HG03558 (cell line): Measurements from ENCODE around the gene SPX.
A peak's percentile ranks its signal among the peaks of the same experiment; 100 is the strongest.

ENCODE experiments used
- ATAC-seq: cut with Tn5 transposase; IDR thresholded peaks from one replicate; pipeline ENCODE4 v1.9.1; 2021; ENCODE audit warnings: moderate number of reproducible peaks; ENCODE audit not compliant: unreplicated experiment; ENCODE audit errors: extremely low read depth

Gene SPX

GRCh38 chr12:21526053-21526452 lies at the start of gene SPX:
SPX (plus strand) TSS chr12:21526296; CDS start chr12:21526473, 177 bp downstream.
- no peak for ATAC-seq

DNA sequence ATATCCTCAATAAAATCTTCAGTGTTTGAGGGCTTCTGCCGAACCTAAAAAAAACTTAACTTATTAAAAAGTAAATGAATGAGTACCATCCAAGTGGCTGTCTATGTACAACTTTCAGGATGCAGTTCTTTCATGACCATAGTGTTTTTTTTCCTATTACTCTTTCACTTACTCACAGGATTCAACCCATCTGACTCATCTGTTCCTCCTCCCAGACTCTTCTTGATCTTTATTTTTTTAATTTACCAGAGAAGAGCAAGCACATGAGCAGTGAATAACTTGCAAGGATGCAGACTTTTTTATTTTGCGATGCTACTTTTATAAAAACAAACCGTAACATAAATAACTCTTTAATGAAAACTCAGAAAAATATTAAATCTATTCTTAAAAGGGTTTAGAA lies 49.1 kb upstream of the SPX start:
- ATAC-seq, result no peak

- ATAC-seq, result no peak
Measured at GRCh38 chr12:21478756-21479455, 47.2 kb upstream of the SPX start.

GRCh38 chr12:21483531-21483930 lies 42.6 kb upstream of the SPX start:
- no peak for ATAC-seq

DNA sequence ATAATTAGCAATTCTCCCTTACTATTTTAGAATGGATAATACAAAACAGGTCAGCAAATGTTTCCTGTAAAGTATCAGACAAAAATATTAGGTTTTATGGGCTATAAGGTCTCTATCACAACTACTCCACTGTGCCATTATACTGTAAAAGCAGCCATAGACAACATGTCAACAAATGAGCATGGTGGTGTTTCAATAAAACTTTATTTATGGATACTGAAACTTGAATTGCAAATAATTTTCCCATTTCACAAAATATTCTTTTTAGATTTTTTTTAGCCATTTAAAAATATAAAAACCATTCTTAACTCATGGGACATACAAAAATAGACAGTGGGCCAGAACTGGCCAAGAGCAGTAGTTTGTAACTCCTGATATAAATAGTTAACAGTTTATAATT lies 40.1 kb upstream of the SPX start:
- no peak for ATAC-seq

DNA sequence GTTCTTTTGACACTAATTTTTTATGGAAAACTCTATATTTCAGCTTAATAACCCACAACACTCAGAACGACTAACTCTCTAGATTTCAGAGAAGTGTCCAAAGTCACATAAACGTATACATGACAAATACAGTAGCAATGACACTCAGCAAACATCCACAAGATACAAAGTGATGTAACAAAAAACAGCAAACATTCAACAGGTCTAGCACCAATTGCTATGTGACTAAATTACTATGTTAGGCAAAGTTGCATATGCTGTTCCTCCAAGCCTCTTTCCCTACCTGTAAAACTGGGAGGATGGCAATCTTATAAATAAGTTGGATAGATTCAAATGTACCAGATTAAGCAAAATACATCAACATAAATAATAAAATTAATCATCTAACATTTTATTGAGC lies 26.3 kb upstream of the SPX start:
- no peak for ATAC-seq

- no peak for ATAC-seq
Measured at GRCh38 chr12:21500786-21501257, 25.3 kb upstream of the SPX start.

DNA sequence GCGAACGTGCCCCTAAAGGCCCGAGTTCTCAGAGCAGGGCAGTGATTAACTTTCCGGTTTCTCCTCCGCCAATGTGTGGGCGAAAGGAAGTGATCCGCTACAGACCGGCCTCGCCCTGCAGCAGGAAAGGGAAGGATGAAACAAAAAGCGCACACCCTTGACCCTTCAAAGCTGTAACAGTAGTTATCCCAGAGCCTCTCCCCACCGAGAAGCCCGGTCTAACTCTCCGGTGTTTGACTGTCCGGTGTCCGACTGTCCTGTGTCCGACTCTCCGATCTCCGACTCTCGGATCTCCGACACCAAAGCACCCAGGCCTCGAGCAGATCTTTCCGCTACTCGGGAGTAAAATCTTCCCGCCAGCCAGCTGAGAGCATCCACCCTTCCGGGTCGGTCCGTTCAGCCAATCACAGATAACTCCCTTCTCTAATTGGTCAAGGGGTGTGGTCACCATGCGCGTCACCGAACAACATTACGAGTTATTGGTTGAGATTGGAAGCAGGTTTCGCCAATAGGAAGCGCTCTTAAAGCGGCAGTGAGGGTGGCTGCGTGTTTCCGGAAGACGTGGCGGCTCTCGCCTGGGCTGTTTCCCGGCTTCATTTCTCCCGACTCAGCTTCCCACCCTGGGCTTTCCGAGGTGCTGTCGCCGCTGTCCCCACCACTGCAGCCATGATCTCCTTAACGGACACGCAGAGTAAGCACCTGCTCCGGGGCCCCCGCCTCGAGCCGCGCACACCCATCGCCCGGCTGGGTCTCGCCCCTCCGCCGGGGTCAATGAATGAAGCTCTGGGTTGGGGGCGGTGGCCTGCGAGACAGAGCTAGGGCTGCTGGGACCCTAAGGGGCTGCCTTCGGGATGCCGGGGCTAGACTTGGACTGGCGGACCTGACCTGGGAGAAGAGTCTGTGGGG lies 24.6 kb upstream of the SPX start, which contains the start of the genes GOLT1B and RECQL:
TSS of gene GOLT1B (plus strand) at position 532 of the 906 bp plus-strand sequence. CDS start at position 667, 135 bp downstream.
TSS of gene RECQL (minus strand) at position 378 of the 906 bp plus-strand sequence. CDS start 2,065 bp downstream, outside the sequence.
- peak; percentile 99 for ATAC-seq

- ATAC-seq, result no peak
Measured at GRCh38 chr12:21502164-21502496, 24.0 kb upstream of the SPX start.

- no peak for ATAC-seq
Measured at GRCh38 chr12:21502872-21503271, 23.2 kb upstream of the SPX start.

DNA sequence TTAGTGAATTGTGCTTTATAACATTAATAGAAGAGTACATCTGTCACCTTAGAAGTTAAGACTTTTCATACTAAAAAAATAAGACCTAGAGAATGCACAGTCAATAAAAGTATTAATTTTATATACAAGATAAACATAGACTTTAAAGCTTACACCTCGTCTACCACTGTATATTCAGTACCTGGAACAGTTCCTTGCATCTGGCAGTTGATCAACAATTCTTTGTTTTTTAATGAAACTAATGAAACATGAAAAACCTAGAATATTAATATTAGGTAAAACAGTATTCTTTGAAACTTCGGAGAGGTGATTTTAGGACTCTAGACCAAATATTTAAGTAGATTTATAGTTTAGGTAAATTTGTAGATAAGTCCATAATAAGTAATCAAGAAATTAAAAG lies 20.2 kb upstream of the SPX start:
- ATAC-seq, result no peak

GRCh38 chr12:21507849-21508248 lies 18.2 kb upstream of the SPX start:
- ATAC-seq, result no peak

GRCh38 chr12:21509768-21510167 lies 16.3 kb upstream of the SPX start:
- ATAC-seq, result peak; percentile 79

DNA sequence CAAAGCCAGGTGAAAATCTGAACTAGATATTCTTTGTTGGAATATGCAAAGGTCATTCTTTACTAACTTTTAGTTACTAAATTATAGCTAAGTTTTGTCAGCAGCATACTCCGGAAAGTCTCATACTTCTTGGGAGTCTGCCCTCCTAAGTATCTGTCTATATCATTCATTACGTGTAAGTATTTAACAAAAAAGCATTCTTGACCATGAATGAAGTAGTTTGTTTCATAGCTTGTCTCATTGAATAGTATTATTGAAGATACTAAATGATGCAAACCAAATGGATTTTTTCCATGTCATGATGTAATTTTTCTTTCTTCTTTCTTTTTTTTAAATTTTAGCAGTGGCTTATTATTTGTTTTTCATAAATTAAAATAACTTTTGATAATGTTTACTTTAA lies 9.8 kb upstream of the SPX start:
- ATAC-seq, result no peak

DNA sequence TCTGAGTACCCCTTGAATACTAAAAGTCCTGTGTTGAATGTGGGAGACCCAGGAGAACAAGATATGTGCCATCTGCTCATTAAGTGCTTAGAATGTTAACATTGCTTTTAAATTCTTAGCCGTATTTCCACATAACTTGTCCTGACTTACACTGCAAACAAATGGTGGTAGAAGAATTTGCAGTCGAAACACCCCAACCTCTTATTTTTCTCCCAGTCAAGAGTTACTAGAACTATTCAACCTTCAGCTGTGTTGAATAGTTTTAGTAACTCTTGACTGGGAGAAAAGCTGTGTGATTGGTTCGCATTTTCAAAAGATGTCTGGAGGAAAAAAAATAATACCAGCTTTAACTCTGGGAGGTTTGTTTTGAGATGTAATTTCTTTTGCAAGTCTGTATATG lies 7.6 kb upstream of the SPX start:
- no peak for ATAC-seq

DNA sequence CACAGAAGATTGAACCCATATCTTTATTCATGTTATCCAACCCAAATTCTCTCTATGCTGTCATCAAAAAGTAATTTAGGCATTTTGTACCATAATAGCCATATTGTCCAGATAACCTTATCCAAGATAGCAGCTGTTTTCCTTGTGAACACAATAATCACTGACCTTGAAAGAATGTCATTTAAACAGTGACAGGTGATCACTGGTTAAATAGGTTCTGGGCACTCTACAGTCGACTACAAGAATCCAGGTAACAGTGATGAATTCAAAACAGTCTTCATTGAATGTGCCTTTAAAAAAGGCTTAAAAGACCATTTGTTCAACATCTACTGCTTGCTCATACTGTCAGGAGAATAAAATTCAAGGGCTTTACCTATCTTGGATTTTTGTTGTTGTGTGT lies 4.6 kb upstream of the SPX start:
- ATAC-seq, result no peak

- no peak for ATAC-seq
Measured at GRCh38 chr12:21523148-21523547, 2.9 kb upstream of the SPX start.

DNA sequence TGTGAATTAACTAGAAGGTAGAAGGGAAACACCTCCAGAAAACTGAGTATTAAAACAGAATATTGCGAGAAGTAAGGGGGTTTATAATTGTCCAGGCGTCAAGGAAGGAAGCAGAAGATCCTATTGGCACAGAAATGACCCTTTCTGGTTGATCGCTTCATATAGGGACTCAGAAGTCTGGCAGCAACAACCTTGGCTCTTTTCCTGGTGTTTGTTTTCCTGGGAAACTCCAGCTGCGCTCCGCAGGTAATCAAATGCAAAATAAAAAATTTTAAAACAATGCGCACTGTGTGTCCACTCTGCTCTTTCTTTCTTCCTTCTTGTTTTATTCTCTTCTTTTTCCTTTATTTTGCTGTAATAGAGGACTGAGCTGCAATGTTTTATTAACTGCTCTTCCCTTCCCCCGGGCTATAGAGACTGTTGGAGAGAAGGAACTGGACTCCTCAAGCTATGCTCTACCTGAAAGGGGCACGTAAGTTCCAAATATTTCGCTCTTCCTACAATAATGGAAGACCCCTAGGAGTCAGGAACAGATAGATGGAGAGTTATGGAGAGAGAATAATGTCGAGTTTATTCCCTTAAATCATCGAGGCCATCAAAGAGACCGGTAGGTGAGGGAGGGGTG lies 737 bp downstream of the SPX start:
- no peak for ATAC-seq

DNA sequence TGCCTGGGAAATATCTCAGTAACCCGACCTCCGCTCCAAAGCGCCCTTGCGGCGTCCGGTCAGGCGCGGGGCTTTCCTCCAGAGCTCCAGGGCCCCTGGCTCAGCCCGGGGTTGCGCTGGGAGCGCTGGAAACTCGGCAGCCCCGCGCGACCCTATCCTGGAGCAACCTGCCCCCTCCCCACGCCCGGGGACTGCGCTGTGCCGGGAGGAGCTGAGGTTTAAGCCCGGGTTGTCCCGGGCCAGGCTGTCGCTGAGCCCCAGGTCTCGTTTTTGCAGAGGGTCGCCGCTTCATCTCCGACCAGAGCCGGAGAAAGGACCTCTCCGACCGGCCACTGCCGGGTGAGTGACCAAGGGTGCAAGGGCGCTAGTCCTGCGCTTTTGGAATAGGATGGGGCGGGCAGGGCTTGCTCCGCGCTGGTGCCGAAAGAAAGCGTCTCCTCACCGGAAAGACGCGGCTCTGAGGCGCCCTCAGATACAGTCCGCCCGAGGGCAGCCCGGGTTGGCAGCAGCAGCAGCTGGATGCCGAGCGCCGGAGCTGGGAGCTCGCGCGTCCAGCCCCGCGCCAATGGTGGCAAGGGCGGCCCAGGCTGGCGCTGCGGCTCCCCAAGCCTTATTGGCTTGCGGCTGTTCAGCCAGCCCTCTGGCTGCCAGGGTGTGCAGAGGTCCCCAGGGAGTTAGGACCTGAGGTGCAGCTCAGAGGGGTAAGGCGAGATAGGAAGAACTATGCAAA lies 1.5 kb downstream of the SPX start:
- peak; percentile 93 for ATAC-seq

- no peak for ATAC-seq
Measured at GRCh38 chr12:21528953-21529352, 2.9 kb downstream of the SPX start.
